ENCODE measurements around the gene MACROD1. TPM values are rescaled to one million over a fixed set of nuclear protein-coding genes. Genes with fewer than 3 reads are reported as not detected.

MACROD1 gene
- total and polyA plus RNA-seq, 12 donors, result 77.6 to 497 (median 115) TPM

DNA sequence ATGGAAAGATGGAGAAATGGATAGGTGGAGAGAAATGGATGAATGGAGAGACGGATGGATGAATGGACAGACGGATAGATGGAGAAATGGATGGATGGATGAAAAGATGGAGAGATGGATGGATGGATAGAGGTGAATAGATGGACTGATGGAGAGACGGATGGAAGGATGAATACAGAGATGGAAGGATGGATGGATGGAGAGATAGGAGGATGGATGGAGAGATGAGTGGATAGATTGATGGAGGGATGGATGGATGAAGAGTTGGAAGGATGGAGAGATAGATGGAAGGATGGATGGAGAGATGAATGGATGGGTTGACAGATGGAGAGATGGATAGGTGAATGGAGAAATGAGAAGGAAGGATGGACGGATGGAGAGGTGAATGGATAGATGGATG lies 66.5 kb downstream of the MACROD1 start:
- H3K36me3 ChIP-seq, result no peaks in the 10 kb centered on the region
- no peak overlapping the region for H3K27ac ChIP-seq
- 81 to 98% methylated on average over 4 of the region's 4 CpGs for WGBS, 2 donors
- intact Hi-C loops (cut with DNase I), result no loop called here
- ATAC-seq, result no peak
- H3K27me3 ChIP-seq, result no peaks in the 10 kb centered on the region
- no peaks in the 10 kb centered on the region for H3K9me3 ChIP-seq
- no peak overlapping the region for H3K4me3 ChIP-seq
- TF ChIP-seq, protein P1, sequence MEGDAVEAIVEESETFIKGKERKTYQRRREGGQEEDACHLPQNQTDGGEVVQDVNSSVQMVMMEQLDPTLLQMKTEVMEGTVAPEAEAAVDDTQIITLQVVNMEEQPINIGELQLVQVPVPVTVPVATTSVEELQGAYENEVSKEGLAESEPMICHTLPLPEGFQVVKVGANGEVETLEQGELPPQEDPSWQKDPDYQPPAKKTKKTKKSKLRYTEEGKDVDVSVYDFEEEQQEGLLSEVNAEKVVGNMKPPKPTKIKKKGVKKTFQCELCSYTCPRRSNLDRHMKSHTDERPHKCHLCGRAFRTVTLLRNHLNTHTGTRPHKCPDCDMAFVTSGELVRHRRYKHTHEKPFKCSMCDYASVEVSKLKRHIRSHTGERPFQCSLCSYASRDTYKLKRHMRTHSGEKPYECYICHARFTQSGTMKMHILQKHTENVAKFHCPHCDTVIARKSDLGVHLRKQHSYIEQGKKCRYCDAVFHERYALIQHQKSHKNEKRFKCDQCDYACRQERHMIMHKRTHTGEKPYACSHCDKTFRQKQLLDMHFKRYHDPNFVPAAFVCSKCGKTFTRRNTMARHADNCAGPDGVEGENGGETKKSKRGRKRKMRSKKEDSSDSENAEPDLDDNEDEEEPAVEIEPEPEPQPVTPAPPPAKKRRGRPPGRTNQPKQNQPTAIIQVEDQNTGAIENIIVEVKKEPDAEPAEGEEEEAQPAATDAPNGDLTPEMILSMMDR (IDR thresholded peaks at IDR 0.05), result no peak
- DNase-seq, result no peak
- H3K4me1 ChIP-seq, result peaks cover 0 to 14% (median 4%) of the 10 kb centered on the region in 9 donors

GRCh38 chr11:64098318-64098831 lies 67.5 kb downstream of the MACROD1 start:
- no peaks in the 10 kb centered on the region for H3K9me3 ChIP-seq
- H3K4me3 ChIP-seq, result no peak overlapping the region
- ATAC-seq (no peak), DNase-seq (no peak)
- intact Hi-C loops (cut with DNase I), result no loop called here
- H3K36me3 ChIP-seq, result no peaks in the 10 kb centered on the region
- TF ChIP-seq, protein P1 (IDR thresholded peaks at IDR 0.05), result no peak
- 72 to 86% methylated on average over 6 of the region's 6 CpGs for WGBS, 2 donors
- H3K27me3 ChIP-seq, result no peaks in the 10 kb centered on the region
- peaks cover 0 to 18% (median 4%) of the 10 kb centered on the region in 9 donors for H3K4me1 ChIP-seq
- H3K27ac ChIP-seq, result no peak overlapping the region

DNA sequence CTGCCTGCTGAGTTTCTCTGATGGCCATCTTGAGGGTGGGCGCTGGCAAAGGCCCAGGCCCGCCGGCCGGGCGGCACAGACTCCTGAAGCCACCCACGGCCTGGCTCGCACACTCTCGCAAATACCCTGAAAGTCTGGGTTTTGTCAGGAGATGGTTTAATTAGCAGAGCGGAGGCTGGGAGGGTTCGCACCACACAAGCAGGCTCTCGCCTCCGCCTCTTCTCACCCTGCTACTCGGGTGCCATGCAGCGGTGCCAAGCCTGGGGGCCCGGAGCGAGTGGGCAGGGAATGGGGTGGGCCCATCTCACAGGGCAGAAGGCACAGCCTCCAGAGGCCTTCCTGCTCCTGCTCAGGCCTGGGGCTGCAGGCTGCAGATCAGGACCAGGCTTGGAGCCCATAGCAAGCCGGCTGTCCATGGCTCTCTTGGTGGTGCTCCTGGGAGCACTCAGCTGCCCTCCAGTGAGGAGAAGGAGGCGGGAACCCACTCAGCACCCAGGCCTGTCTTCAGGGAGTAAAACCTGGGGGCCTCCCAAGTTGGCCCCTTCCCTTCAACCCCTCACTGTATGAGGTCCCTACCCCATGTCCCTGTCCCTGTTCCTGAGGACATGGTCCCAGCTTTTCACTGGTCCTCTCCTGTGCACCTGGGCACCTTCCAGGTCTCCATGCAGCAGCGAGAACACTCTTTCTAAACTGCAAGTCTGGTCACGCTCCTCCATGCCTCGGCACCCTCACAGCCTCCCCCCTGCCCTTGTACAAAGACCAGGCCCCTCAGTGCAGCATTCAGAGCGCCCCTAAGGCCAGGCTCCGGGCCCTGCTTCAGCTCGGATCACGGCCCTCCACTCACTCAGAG lies 68.2 kb downstream of the MACROD1 start:
- ATAC-seq, result no peak
- no peaks in the 10 kb centered on the region for H3K27me3 ChIP-seq
- WGBS, 2 donors, result 93% methylated on average over 25 of the region's 25 CpGs
- H3K36me3 ChIP-seq, result no peaks in the 10 kb centered on the region
- peaks cover 0 to 18% (median 4%) of the 10 kb centered on the region in 9 donors for H3K4me1 ChIP-seq
- H3K4me3 ChIP-seq, result no peak overlapping the region
- no peak overlapping the region for H3K27ac ChIP-seq
- intact Hi-C loops (cut with DNase I), result no loop called here
- TF ChIP-seq, protein P1 (IDR thresholded peaks at IDR 0.05), result no peak
- H3K9me3 ChIP-seq, result no peaks in the 10 kb centered on the region
- no peak for DNase-seq

DNA sequence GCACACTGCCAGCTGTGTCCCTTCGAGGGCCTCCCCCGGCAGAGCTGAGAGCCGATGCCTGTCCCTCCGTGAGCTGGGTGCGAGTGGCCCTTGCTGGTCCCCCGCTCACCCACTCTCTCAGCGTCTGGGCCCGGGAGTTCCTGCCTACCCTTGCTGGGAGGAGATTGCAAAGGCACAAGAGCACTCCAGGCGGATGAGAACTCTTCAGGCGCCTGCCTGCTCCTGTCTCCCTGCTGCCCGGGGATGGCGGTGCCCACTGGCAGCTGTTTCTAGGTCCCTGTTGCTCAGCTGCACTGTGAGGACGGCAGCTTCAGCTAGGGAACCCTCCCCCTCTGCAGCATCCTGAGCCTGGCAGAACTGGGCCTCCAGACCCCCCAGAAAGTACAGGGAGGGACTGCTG lies 69.1 kb downstream of the MACROD1 start:
- Histone ChIP-seq H3K4me1 (peaks cover 0 to 18% (median 4%) of the 10 kb centered on the region in 9 donors), H3K27me3 (no peaks in the 10 kb centered on the region), H3K27ac (no peak overlapping the region), H3K36me3 (no peaks in the 10 kb centered on the region), H3K4me3 (no peak overlapping the region), H3K9me3 (no peaks in the 10 kb centered on the region)
- TF ChIP-seq, protein P1 (IDR thresholded peaks at IDR 0.05), result no peak
- 84 to 91% methylated on average over 13 of the region's 13 CpGs for WGBS, 2 donors
- DNase-seq (no peak), ATAC-seq (no peak)
- intact Hi-C loops (cut with DNase I), result no loop called here
